G401.6 (cell line): ENCODE data around the gene WDFY3.

Source experiments
- FAIRE-seq: peaks from 2 replicates; lab custom pipeline; 2012; peaks lifted over from hg19 to GRCh38; lab: Jason Lieb, UNC

WDFY3 gene

GRCh38 chr4:84952004-84952403, 14.5 kb downstream of the WDFY3 start:
- no peak for FAIRE-seq

DNA sequence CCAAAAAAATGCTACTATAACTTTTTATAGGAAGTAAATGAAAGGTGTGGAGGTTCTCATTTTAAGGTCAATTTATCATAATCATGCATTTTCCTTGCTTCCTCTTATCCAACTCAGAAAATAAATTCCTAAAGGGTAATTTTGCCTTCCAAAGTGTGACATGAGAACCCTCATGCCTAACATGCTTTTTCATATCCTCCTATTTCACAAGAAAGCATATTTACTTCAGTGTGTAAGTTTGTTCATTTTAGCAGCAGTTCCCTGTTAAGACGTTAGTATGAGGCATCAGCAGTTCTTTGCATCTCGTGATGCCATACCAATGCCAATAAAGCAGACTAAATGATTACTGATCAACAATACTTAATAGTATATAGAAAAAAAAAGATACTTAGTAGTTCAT, 18.4 kb downstream of the WDFY3 start:
- no peak for FAIRE-seq

DNA sequence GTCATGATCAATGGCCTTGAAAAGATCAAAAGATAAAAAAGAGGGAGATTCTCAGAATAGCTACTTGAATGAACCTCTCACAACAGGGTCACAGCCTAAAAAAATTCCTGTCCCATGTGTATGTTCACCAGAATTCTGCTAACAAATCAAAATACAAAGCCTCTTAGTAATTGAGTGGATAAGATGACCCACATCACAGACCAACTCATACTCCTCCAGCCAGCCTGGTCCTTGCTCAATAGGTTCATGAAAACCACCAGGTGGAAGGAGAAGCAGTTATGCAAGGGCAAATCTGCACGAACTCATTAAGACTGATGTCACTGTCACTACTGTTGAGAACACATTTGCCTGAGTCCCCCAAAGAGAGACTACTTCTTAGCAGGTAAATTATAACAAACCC, 21.5 kb downstream of the WDFY3 start:
- FAIRE-seq: no peak

GRCh38 chr4:84940960-84941359, 25.5 kb downstream of the WDFY3 start:
- FAIRE-seq: no peak

DNA sequence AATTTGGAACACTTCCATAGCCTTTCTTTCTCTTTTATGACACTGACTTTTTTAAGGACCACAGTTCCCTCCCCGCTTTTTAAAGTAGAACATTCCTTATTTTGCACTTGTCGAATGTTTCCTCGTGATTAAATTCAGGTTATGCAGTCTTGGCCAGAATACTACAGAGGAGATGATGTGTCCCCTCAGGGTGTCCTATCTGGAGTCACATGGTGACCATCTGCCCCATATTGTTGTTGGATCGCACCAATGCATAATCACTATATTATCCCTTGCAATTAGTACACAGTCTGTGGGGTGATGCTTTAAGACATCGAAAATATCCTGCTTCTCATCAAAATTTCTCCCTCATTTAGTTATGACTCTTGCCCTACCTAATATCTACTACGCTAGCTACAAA, 27.4 kb downstream of the WDFY3 start:
- FAIRE-seq: no peak

DNA sequence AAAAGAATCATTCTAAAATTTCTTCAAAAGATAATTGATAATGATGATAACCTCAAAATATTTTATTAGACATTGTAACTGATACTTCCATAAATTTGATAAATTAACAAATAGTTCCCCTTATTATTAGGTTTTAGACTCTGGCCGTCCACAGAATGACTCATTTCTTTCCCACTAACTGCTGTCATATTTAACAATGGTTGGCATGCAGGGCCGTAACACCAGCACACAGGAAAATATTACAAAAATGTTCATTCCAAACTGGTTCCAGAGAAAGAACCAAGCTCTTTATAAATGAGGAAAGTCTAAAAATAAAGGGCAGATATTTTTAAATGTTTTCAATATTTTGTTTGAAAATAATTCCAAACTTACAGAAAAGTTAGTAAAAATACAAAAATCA, 28.2 kb downstream of the WDFY3 start:
- FAIRE-seq: peak; percentile 42

GRCh38 chr4:84937381-84937977, 29.0 kb downstream of the WDFY3 start:
- FAIRE-seq: no peak

GRCh38 chr4:84936123-84936522, 30.4 kb downstream of the WDFY3 start:
- FAIRE-seq: no peak

DNA sequence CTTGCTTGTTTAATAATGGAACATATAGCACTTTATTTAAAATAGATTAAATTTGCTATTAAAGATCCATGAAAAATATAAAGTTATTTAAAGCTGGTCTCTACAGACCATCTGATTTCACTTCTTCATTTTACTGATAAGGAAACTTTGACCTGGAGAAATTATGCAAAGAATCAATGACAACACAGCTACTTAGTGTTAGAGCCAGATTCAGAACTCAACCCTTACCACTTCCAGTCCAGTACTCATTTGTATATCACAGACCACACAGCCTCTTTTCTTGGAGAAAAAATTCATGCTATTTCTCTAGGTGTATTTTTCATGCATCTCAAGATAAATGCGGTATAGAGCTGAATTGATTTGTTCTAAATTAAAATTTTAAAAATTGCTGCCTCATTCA, 34.0 kb downstream of the WDFY3 start:
- no peak for FAIRE-seq

- no peak for FAIRE-seq
These were observed 34.5 kb downstream of the WDFY3 start for GRCh38 chr4:84931961-84932360.

DNA sequence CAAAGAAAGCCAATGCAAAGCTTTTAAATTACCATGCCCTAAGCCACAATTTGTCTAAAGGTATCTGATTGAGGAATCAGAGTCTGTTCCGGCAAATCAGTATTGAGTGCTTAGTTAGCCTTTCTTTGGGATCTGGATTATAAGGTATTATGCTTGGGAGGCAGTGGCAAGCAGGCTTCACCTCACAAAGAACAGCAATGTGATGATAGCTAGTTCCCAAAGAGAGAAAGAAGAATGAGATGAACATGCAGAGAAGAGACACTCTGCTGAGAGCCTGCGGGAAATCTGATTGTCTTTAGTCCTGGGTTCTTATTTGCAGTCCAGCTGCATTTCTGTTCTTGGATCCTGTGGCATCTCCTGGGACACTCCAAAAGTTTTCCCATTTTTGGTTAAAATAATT, 35.2 kb downstream of the WDFY3 start:
- FAIRE-seq: no peak

DNA sequence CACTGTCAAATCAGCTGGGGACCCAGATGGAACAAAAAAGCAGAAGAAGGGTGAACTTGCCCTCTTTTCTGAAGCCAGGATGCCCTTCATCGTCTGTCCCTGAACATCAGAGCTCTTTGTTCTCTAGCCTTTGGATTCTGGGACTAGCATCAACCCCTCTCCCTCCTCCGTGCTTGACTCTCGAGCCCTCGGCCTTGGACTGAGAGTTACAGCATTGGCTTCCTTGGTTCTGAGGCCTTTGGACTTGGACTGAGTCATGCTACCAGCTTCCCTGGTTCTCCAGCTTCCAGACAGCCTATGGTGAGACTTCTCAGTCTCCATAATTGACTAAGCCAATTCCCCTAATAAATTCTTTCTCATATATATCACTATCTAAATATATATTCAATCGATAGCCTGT, 38.4 kb downstream of the WDFY3 start:
- FAIRE-seq: no peak

- no peak for FAIRE-seq
These were observed 39.1 kb downstream of the WDFY3 start for GRCh38 chr4:84927428-84927827.

DNA sequence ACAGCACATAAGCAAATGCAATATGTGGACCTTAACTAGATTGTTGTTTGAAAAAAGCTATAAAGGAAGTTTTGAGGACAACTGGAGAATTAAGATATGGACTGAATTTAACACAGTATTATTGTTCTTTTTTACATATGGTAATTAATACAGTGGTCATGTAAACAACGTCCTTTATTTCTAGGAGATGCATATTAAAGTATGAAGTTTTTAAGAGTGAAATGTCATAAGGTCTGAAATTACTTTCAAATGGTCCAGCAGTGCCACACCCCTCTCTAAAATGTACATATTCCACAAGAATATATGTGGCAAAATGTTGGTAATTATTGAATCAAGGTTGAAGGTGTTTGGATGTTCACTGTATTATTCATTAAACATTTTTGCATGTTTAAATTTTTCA, 40.9 kb downstream of the WDFY3 start:
- FAIRE-seq: no peak

GRCh38 chr4:84924434-84924833, 42.1 kb downstream of the WDFY3 start:
- FAIRE-seq: no peak

DNA sequence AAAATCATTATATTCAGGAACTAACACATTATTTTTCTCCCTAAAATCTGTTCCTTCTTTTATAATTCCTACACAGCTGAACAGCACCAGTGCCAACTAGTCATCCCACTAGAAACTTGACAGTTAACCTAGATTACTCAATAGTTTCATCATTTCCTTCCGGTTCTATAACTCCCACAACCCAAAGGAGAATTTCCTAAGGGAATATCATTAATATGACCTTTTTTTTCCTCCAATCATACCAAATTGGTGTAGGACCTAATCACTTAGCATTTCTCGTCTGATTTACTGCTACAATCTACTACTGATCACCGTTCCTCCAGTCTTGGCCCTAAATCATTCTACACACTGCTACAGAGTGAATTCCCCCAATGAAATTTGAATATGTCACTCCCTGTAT, 45.9 kb downstream of the WDFY3 start:
- no peak for FAIRE-seq

DNA sequence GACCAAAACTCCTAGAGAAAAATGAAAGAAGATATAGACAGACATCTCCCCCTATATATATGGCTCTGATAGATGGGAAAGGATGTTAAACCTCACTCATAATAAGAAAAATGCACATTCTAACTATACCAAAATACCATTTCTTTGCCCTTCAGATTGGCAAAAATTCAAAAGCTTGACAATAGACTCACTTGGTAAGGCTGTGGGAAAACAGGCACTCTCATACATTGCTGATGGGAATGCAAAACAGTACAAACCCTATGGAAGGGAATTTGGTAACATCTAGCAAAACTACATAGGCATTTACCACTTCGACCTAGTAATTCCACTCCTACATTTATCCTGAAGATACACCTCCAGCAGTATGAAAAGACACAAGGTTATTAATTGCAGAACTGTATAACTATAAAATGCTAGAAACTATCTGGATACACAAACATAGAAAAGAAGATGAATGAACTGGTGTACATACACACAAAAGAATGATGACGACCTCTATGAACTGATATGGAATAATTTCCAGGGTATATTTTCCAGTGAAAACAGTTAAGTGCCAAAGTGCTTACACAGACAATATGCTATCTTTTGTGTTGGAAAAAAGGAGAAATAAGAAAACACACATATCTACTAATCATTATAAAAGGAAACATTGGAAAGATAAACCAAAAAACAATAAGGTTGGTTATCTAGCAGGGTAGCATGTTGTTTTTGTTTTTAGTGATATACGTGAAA, 48.5 kb downstream of the WDFY3 start:
- FAIRE-seq: no peak

DNA sequence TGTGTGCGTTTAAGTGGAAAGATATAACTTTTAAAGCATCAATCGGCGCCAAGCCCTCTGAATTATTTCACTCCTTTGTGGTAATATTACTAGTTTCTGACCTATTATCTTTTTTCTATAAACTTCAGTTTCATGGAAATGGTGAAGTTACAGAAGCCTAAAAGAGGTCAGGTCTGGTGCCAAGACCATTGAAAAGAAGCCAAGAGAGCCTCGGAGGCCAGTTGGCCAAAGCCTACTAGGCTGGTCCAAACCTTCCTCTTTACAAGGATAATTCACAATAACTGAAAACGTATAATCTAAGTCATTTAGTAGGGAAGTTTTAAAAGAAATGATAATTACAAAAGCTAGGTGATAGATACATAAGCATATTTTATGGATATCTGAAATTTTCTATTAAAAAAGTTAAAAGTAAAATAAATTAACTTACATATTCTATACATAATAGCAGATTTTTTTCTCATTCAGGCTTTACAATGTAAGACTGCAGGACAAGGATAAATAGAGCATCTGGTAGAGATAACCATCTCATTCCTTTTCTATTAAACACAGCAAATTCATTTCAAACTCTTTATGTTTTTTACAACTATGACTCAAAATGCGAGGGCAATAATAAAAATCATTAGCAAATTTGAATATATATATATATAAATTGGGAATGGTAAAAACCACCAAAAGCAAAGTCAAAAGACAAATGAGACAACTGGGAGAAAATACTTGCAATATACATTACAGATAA, 49.2 kb downstream of the WDFY3 start:
- no peak for FAIRE-seq

- FAIRE-seq: no peak
These were observed 50.3 kb downstream of the WDFY3 start for GRCh38 chr4:84916227-84916626.

- FAIRE-seq: no peak
These were observed 51.1 kb downstream of the WDFY3 start for GRCh38 chr4:84915396-84915780.

DNA sequence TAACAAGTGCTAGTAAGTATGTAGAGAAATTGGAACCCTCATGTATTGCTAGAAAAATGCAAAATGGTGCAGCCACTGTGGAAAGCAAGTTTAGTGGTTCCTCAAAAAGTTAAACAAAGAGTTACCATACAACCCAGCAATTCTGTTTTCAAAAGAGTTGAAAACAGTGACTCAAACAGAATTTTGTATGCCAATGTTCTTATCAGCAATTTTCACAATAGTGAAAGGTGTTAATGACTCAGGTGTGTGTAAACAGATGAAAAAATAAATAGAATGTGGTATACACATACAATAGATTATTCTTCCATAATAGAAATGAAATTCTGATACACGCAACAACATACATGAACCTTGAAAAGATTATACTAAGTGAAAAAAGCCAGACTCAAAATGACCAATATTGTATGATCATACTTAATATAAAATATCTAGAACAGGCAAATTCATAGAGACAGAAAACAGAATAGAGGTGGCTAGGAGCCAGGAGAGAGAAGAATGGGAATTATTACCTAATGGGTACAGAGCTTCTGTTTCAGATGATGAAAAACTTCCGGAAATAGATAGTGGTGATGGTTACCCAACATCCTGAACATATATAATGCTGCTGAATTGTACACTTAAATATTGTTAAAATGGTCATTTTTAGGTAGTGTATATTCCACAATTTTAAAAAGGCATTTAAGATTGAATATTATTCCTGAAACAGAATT, 51.6 kb downstream of the WDFY3 start:
- FAIRE-seq: no peak

GRCh38 chr4:84913176-84913575, 53.3 kb downstream of the WDFY3 start:
- no peak for FAIRE-seq

GRCh38 chr4:84912741-84913140, 53.7 kb downstream of the WDFY3 start:
- no peak for FAIRE-seq
